Esophagus muscularis mucosa (tissue), 4 donors: ENCODE data around the gene RAB3C.

ENCODE experiments used
- EP300 ChIP-seq: sonication (generic); formaldehyde crosslinking; IDR thresholded peaks from one replicate; pipeline ENCODE4 v1.6.1; 2017; ENCODE audit warnings: antibody characterized with exemption
- POLR2A ChIP-seq: fragments of 450-650 bp; IDR thresholded peaks from one replicate; pipeline ENCODE4 v1.6.1; 2017; ENCODE audit warnings: antibody characterized with exemption, moderate library complexity, mild to moderate bottlenecking, low read depth
- TF ChIP-seq, protein P1 (sequence below), 3 experiments: fragments of 200-600 bp in 2 of 3; fragments of 450-650 bp in 1 of 3; sonication (generic) in 2 of 3; IDR thresholded peaks; one replicate each; pipeline ENCODE4 v1.5.1; 2017 to 2019; ENCODE audit warnings: antibody characterized with exemption in 3 of 3, mild to moderate bottlenecking in 2 of 3, moderate library complexity in 1 of 3

DNA sequence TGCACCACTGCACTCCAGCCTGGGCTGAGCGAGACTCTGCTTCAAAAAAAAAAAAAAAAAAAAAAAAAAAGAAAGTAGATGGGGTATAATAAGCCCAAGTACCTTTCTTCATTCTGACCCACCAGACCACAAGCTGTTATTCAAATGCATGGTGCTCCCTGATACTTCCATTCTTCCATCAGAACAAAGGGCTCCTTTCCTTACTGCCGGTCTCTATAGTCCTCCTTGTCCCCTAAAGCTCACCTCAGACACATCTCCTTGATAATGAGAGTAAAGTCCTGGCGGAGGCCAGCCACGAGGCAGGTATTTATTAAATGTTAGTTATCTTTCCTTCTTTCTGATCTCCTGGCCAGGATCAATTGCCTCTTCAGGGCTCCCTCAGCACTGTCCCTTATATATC is 162.5 kb downstream of the RAB3C start:
- TF ChIP-seq, protein P1, sequence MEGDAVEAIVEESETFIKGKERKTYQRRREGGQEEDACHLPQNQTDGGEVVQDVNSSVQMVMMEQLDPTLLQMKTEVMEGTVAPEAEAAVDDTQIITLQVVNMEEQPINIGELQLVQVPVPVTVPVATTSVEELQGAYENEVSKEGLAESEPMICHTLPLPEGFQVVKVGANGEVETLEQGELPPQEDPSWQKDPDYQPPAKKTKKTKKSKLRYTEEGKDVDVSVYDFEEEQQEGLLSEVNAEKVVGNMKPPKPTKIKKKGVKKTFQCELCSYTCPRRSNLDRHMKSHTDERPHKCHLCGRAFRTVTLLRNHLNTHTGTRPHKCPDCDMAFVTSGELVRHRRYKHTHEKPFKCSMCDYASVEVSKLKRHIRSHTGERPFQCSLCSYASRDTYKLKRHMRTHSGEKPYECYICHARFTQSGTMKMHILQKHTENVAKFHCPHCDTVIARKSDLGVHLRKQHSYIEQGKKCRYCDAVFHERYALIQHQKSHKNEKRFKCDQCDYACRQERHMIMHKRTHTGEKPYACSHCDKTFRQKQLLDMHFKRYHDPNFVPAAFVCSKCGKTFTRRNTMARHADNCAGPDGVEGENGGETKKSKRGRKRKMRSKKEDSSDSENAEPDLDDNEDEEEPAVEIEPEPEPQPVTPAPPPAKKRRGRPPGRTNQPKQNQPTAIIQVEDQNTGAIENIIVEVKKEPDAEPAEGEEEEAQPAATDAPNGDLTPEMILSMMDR (IDR thresholded peaks at IDR 0.05), result no peak
- no peak for TF ChIP-seq POLR2A
- TF ChIP-seq EP300, result no peak
